OCI-M2 (cell line): ENCODE results near the gene WDR5.

Experiments
- DNase-seq: peaks from one replicate; lab custom pipeline; 2025; ENCODE audit not compliant: unreplicated experiment; lab: John Stamatoyannopoulos, UW

WDR5 gene

DNA sequence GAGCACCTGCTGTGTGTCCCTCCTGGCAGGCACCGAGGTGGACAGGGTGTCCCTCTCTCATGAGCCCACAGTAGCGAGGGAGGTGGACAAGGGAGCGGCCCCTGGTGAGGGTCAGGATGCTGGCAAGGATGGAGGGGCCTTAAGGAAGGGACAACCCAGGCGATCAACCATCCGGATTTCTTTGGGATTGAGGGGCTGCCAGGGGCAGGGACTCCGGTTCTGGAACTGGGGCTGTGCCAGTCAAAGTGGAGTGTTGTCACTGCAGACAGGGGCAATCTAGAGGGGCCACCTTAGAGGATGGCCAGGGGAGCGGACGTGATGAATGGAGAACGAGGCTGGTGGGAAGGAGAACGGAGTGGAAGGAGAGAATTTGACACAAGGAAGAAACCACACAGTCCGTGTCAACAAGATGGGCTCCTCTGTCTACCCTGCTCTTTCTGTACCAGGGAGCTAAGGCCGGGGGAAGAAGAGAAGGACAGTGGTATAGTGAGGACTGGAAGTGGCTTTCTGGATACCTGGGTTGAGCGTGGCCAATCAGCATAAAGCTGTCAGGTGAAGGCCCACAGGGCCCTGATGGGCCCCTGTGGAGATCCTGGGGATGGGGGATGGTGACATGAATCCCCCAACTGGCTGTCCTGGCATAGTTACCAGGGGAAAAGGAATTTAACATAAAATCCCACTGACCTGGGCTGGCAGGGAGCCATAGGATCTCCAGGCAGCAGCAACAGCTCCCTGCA, 4.2 kb upstream of the WDR5 start:
- no peak for DNase-seq

DNA sequence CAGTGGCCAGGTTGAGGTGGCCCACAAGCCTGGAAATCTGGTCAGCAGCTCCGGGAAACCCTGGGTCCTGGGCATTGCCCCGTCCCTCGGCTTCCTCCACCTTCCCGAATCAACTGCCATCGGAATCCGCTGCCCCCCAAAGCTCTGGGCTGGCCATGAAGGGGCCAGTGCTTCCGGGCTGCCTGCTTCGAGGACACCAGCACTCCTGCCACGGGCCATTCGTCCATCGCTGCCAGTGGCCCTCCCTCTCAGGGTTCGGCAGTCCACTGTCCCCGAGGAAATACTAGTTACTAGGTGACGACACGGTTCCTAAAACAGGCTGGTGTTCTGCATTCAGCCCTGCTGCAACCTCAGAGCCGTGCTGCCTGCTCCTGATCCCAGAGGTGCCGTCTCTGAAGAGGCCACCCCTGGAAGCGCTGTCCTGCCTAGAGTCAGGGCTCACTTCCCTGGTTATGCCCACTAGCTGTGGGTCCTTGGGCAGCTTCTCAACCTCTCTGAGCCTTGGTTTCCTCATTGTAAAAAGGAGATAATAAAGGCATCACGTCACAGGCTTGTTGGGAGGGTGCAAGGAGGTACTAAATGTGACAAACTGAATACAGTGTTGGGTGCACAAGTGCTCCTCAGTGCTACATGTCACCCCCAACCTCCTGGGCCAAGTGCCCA, 3.5 kb upstream of the WDR5 start:
- DNase-seq, result no peak

DNA sequence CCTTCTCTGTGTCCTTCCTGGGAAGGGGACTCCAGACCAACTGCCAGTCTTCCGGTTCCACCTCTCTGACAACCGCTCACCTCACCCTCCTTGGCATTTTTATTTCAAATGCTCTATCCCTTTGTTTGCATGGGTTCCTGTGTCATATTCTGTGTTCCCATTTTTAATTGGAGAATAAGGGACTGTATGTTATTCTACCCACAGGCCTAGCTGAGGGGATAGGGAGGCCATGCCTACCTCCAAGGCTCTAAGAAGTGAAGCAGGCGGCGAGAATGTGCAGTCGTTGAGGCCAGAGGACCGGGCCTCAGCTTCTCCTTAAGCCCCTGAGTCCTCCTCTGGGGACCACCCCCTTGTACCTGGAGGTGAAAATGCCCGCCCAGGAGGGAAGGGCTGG, 936 bp upstream of the WDR5 start:
- DNase-seq, result no peak

DNA sequence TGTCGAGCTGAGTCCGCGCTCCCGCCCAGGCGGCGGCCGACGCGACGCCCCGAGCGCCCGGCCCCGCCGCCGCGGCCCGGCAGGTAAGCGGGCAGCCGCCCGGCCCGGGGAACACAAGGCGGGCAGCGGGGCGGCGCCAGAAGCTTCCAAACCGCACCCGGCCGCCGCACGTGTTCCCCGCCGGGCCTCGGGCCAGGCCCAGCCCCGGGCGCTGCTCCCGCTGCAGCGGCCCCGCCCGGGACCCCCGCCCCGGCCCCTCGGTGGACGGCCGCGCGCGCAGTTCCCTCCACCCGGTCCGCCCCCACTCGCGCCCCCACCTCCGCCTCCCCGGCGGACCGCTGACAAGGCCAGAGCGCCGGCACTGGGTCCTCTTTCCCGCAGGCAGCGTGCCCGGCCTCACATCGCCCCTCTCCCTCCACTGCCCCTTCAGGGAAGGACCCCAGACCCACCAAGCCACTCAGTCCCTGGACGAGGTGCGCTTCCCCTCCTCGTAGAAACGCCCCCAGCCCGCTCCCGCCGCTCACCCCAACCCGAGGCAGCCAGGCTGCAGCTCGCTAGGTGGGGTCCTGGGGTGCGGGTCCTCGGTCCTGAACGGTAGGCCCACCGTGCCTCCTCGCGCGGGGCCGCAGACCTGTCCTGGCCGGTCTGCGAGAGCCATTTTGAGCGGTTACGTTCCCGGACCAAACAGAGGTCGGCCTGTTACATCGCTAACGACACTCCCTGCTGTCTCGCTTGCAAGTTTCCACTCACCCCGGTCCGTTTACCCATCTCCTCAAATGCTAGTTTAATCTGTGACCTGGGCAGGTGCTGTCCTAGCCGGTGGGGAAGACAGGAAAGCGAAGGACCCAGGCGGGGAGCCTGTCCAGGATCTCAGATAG, 475 bp downstream of the WDR5 start:
- no peak for DNase-seq

DNA sequence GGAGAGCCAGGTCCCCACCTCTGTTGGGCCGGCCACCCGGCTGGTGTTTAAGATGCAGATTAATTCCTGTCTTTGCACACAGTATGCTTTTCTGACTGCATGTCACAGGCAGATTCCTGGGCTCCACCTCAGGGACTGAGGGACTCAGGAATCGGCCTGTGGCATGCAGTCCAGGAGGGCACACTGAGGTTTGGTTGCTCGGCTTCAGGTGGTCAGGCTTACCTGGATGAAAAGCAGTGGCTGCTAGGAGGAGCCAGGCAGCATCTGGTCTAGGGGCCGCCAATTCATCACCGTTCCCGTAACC, 1.1 kb downstream of the WDR5 start:
- no peak for DNase-seq

DNA sequence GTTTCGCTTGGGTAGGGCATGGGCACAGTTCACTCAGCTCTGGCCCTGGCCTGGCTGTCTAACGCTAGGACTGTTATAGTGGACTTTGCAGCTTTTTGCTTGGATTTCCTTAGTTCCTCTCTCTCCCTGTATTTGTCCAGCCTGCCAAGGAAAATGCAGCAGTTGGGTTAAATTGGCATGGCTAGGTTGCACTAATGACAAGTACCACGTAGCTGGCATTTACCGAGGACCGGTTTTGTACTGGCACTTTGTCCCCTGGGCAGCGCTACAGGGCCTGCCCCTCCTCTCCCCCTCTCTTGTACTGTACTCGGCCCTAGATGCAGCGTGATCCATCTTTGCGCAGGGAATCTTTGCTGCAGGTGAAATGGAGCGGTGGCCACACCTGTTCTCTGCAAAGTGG, 2.4 kb downstream of the WDR5 start:
- no peak for DNase-seq

DNA sequence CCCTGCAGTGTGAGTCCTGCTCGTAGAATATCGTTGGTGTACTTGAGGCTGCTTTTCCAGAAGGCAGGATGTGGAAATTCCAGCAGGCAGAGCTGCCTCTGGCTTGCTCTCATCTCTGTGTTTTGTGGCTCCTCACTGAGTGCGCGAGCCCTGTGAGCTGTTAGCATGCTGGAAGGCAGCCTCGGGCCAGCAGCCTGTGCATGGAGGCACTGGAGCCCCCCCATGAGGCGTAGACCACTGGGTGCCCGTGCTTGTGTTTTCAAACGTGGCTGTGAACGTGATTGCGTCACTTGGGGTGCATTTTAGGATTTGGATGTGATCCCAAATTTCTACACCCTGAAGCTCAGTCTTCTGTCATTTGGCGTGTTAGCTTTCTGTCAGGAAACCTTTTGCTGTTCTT, 3.2 kb downstream of the WDR5 start:
- no peak for DNase-seq

DNA sequence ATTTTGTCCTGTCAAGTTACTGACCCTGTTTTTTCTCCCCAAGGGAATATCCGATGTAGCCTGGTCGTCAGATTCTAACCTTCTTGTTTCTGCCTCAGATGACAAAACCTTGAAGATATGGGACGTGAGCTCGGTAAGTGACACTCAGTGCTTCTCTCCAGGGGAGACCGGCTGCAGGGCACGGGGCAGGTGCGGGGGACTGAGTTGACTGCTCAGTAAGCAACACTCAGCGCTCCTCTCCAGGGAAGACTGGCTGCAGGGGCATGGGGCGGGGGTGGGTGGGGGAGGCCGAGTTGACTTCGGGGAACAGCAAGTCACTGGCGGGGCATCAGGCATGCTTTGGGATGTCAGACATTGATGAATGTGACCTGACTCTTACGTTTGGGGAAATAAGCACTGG, 6.0 kb downstream of the WDR5 start:
- DNase-seq, result no peak

DNA sequence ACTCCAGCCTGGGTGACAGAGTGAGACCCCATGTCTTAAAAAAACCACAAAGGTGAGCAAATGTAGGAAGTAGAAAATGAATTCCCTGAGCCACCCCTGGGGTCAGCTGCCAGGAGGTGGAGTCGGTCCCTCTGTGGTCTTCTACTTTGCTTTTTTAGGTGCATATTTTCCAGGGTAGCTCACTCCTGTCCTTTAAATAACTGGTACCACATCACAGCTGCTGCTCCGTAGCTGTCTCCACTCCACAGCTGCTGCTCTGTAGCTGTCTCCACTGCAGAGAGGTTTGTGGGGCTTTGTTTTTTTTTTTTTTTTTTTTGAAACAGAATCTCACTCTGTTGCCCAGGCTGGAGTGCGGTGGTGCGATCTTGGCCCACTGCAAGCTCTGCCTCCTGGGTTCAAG, 8.9 kb downstream of the WDR5 start:
- DNase-seq, result no peak

DNA sequence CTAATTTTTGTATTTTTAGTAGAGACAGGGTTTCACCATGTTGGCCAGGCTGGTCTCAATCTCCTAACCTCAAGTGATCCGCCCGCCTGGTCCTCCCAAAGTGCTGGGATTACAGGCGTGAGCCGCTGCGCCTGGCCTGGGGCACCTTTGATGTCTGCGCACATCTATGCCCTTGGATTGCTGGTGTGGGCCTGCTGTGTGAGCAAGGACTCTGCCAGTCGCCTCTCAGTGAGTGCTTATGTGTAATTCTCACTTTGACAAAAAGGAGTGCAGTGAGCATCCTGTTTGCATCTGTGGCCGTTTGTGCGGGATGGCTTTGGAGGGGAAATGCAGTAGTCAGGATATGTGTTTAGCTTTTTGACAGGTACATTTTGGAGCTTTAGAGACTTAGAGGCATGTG, 9.4 kb downstream of the WDR5 start:
- DNase-seq, result no peak

DNA sequence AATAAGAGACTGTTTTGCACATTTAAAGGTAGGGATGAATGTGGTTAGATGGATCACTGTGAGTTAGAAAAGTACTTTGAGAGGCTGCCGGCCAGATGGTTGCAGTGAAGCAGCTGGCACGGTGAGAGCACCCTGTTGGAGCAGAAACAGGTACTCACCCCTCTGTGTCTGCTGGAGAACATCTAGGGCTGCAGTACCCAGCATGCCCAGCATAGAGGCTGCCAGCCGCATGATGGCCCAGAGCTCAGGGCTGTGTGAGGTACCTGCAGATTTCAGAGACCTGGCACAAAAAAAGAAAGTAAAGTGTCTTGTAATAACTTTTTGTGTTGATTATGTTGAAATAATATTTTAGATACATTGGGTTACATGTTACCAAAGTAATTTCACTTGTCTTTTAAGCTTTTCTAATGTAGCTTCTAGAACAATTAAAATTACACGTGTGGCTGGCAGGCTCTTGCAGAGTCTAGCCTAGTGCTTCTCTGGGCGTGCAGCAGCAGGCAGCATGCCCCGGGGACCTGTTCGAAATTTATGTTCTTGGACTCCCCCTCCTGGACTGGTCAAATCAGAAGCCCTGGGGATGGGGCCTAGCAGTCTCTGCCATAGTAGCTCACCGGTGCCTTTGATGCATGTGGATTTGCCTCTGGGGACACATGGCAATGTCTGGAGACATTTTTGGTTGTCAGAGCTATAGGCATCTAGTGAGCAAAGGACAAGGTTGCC, 11.1 kb downstream of the WDR5 start:
- DNase-seq, result no peak

DNA sequence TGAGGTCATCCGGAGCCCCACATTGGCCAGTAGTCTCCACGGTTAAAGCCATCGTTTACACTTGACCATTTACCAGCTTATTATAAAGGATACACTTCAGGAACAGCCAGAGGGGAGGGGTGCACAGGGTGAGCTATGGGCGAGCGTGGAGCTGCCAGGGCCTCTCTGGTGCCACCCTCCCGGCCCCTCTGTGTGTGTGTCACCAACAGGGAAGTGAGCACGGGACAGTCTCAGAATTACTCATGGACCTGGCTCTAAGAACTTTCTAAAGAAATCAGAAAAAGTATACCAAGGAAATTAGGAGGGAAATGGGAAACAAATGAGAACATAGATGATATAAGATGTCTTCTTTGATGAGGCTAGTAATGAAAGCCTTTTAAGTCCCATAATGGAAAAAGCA, 13.5 kb downstream of the WDR5 start:
- DNase-seq, result no peak

DNA sequence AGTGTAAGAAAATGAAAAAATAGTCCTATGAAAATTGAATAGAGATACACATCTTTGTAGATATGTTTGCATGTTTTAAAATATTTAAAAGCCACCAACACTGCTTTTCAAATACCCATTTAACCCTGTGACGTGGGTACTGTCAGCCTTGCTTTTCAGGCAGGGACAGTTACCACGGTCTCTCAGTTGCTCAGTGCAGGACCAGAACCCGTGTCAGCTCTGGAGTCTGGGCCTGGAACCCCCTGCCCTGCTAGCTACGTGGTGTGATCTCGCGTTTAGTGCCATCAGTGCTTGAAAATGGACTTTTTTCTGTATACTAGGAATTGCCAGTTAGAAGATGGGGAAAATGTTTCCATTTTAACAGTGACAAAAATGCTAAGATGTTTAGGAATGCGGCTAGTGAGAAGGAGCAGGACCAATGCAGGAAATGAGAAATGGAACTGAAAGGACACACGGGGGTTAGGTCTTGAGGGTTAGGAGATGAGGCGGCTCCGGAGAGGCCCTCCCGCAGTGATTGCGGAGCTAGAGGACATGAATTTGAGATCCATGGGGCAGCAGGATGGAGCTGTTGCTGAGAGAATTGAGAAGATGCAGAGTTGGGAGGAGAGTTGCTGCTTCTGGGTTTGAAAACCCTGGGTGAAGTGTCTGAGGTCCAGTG, 14.8 kb downstream of the WDR5 start:
- DNase-seq, result no peak

DNA sequence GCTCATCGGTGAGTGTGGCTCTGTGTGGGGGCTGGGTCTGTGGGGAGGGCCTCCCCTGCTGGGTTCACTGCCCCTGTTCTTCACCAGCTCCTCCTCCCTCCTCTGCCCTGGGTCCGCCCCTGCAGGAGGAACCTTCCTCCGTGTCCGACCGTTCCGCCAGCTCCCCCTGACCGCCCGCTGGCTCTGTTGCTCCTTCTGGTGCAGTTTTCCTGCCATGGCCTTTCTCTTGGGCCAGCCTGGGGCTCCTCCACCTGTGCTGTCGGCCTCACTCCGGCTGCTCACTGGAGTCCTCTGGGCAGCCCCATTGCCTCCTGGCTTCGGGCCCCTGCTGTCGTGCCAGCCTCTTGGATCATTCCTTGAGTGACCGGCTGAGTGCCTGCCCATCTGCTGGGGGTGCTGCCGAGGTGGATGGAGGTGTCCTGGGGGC, 16.2 kb downstream of the WDR5 start:
- DNase-seq, result no peak

DNA sequence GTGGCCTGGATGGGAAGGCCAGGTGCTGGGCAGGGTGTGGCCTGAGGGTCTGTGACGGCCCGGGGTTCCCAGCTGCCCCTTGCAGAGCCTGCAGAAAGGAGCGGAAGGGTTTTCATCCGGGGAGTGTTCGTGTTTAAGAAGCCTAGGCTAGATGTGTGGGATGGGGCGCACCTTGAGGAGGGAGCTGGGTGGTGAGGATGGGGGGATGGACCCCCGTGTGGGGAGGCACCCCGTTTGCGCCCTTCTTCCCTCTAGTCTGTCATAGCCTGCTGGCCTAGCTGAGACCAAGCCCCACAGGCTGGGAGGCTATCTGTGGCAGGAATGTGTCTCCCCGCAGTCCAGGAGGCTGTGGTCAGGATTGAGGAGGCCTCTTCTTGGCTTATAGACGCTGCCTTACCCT, 16.6 kb downstream of the WDR5 start:
- no peak for DNase-seq

DNA sequence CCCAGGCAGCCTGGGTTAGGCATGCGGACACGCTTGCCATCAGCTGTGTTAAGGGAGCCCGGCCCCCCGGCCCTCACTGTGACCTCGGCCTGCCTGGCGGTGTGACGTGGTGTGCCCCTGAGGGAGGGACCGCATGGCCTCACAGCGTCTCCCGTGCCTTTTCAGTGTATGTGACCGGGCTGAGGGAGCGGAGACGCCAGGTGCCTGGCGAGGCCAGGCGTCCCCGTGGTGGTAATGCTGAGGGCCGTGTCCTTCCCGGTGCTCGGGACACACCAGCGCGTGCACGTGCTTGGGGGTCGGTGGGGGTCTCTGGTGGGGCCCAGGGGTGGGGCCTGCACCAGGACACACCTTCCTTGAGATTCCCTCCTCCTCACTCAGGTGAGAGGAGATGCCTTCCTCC, 17.6 kb downstream of the WDR5 start:
- DNase-seq, result no peak

DNA sequence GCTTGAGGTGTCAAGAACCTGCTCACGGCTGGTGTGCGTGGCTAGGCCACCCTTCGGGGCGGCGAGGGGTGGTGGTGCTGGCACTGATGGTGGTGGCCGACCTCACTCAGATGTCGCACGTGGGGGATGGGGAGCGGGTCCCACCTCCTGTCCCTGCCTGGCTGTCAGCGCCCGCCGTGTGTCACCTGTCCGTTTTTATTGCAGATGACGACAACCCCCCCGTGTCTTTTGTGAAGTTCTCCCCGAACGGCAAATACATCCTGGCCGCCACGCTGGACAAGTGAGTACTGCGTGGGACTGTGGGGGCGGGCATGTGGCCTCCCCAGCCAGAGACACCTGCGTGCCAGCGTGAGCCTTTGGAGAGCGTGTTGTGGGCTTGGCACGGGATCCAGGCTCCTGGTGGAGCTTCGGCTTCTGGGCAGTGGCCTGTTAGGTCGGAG, 18.4 kb downstream of the WDR5 start:
- DNase-seq, result no peak

DNA sequence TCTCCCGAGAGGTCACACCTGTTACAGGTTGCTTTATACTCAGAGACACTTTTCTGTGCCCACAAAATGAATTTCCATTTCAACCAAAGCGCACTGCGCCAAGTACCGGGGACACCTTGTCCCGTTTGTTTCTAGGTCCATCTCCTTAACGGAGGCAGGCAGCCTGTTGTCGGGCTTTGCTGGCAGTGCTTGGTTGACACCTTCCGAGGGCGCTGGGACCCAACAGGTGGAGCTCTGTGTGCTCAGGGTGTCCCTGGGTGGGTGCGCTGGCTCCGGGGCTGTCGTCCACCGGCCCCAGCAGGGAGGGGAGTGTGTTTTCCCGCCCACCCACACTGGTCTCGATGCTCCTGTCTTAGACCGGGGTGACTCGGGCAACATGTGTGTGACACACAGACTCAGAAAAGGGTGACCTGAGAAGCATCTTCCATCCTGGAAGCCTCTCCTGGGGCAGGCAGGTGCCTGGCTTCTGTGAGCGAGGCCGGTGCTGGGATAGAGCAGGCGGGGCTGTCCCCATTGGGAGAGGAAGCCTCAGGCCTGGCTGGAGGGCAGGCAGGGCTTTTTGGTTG, 20.0 kb downstream of the WDR5 start:
- no peak for DNase-seq

DNA sequence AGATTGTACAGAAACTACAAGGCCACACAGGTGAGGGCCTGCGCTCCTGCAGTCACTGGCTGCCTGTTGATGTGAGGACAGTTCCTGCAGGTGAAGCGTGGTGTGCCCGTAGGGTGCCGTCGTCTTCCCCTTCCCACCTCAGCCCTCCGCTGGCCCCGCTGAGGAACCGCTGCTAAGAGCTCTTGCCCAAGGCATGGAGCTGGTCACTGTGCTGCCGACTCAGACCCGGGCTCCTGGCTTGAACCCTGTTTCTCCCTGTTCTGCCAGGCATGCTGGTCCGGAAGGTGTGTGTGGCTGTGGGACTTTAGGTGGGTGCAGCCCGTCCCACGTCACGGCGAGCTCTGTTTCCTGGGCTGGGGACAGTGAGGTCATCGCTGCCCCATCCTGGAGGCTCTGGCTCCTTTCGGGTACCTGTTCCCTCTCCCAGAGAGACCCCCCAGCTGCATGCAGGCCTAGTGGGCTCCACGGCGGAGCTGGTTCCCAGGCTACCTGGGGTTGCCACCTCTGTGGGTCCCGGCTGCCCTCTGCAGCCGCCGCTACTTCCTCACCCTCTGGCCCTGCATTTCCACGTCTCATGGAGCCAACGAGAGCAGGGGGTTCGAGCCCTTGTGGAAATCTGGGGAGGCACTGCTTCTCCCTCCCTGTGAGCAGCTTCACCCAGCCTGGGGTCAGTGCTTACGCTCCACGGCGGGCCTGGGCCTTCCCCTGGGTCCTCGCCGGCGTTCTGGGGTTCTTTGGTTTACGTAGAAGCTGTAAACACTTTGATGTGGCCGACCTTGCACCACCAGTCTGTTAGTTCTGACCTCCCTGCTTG, 20.9 kb downstream of the WDR5 start:
- no peak for DNase-seq

DNA sequence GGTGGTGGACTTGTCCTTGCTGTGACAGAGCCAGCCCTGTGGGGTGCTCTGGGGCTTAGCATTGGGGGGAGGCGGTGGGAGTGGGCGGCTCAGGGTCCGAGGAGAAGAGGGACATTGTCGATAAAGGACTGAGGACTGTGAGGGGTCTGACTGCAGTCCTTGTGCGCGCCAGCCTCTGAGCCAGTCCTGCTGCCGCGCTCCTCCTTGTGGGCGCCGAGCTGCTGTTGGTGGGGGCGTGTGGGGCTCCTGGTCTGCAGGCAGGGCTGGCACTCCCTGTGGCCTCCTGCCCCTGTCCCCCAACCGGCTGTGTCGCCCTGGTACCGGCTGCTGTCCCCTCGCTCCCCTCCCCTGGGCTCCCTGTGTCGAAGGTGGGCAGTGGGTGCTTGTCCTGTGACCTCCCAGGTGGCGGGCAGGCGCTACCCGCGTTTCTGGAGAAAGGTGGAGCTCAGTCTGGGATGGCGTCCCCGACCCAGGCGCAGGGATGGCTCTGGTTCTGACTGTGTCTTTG, 21.6 kb downstream of the WDR5 start:
- no peak for DNase-seq
